DOHH2 (cell line): ENCODE measurements around the gene ARID4A.

Experiments
- H3F3A ChIP-seq: fragments of 200-600 bp; sonication (generic), shearing (Covaris generic); 2 replicates; pipeline ENCODE4 v1.6.0; 2016; ENCODE audit warnings: antibody characterized with exemption, mild to moderate bottlenecking; ENCODE audit not compliant: control insufficient read depth, insufficient read depth
- H3K27ac ChIP-seq: fragments of 200-600 bp; sonication (generic); 2 replicates; pipeline ENCODE4 v1.5.1; 2014; ENCODE audit warnings: low read depth, mild to moderate bottlenecking, low read length, moderate library complexity
- H3K27me3 ChIP-seq: fragments of 200-600 bp; sonication (generic); 2 replicates; pipeline ENCODE4 v1.6.1; 2014; ENCODE audit warnings: mild to moderate bottlenecking, low read length, mixed read lengths; ENCODE audit not compliant: control insufficient read depth
- H3K36me3 ChIP-seq: fragments of 200-600 bp; sonication (generic); 2 replicates; pipeline ENCODE4 v1.6.1; 2014; ENCODE audit warnings: mild to moderate bottlenecking, low read length, moderate library complexity, mixed read lengths; ENCODE audit not compliant: control insufficient read depth
- H3K4me1 ChIP-seq: fragments of 200-600 bp; sonication (generic); 2 replicates; pipeline ENCODE4 v1.6.1; 2014; ENCODE audit warnings: mild to moderate bottlenecking, low read length, mixed read lengths; ENCODE audit not compliant: control insufficient read depth
- H3K4me2 ChIP-seq: fragments of 200-600 bp; sonication (generic); 2 replicates; pipeline ENCODE4 v1.6.0; 2014; ENCODE audit warnings: mild to moderate bottlenecking, low read length, moderate library complexity
- H3K4me3 ChIP-seq: fragments of 200-600 bp; sonication (generic); 2 replicates; pipeline ENCODE4 v1.5.1; 2014; ENCODE audit warnings: mild to moderate bottlenecking, low read length, mixed read lengths
- H3K79me2 ChIP-seq: fragments of 200-600 bp; sonication (generic); 2 replicates; pipeline ENCODE4 v1.6.1; 2014; ENCODE audit warnings: mild to moderate bottlenecking, low read length, mixed read lengths; ENCODE audit not compliant: control insufficient read depth
- H3K9me2 ChIP-seq: fragments of 200-600 bp; sonication (generic); replicated peaks from 2 replicates; pipeline ENCODE4 v1.6.1; 2014; ENCODE audit warnings: mild to moderate bottlenecking, low read length, mixed read lengths; ENCODE audit not compliant: control insufficient read depth
- H3K9me3 ChIP-seq: fragments of 200-600 bp; sonication (generic); 2 replicates; pipeline ENCODE4 v1.6.1; 2014; ENCODE audit warnings: antibody characterized with exemption, low read length, mixed read lengths; ENCODE audit not compliant: control insufficient read depth, insufficient read depth
- H4K20me1 ChIP-seq: fragments of 200-600 bp; sonication (generic); 2 replicates; pipeline ENCODE4 v1.6.0; 2014; ENCODE audit warnings: low read depth, mild to moderate bottlenecking, antibody characterized with exemption, low read length, moderate library complexity; ENCODE audit not compliant: control insufficient read depth, insufficient read depth
- CTCF ChIP-seq: fragments of 200-600 bp; sonication (generic); IDR thresholded peaks from one replicate; pipeline ENCODE4 v1.5.1; 2014; ENCODE audit warnings: antibody characterized with exemption, mild to moderate bottlenecking, low read depth, low read length; ENCODE audit not compliant: poor library complexity, severe bottlenecking
- EZH2phosphoT487 ChIP-seq: fragments of 200-600 bp; sonication (generic); IDR thresholded peaks from 2 replicates; pipeline ENCODE4 v1.6.1; 2017; ENCODE audit warnings: borderline replicate concordance, mild to moderate bottlenecking, antibody characterized with exemption, low read length, moderate library complexity, mixed read lengths

Gene ARID4A

GRCh38 chr14:58288106-58288792 lies 10.1 kb upstream of the ARID4A start:
- no peak overlapping the region for H3K4me2 ChIP-seq
- no peaks in the 10 kb centered on the region for H3K9me3 ChIP-seq
- H3F3A ChIP-seq = no peaks in the 10 kb centered on the region; the same call in 1 of the 2 replicates
- H3K9me2 ChIP-seq = no peaks in the 10 kb centered on the region
- H3K79me2 ChIP-seq = peaks cover 95% of the 10 kb centered on the region
- 0 out of 2 replicates have a peak, but pooled peaks cover under 1% of the 10 kb centered on the region for H3K4me1 ChIP-seq
- no peak overlapping the region for H3K27ac ChIP-seq
- H3K36me3 ChIP-seq = peaks cover 93% of the 10 kb centered on the region
- no peak overlapping the region for H3K4me3 ChIP-seq
- 0 out of 2 replicates have a peak, but pooled peaks cover 6% of the 10 kb centered on the region for H4K20me1 ChIP-seq
- H3K27me3 ChIP-seq = no peaks in the 10 kb centered on the region
- TF ChIP-seq CTCF = no peak
- TF ChIP-seq EZH2phosphoT487 = no peak

GRCh38 chr14:58291646-58292045 lies 6.7 kb upstream of the ARID4A start:
- peaks cover 91% of the 10 kb centered on the region for H3K36me3 ChIP-seq
- peaks cover 99% of the 10 kb centered on the region for H3K79me2 ChIP-seq
- H3F3A ChIP-seq = no peaks in the 10 kb centered on the region
- no peaks in the 10 kb centered on the region for H3K9me2 ChIP-seq
- no peaks in the 10 kb centered on the region for H3K27me3 ChIP-seq
- no peak overlapping the region for H3K4me3 ChIP-seq
- peaks cover 6% of the 10 kb centered on the region for H3K4me1 ChIP-seq
- no peaks in the 10 kb centered on the region for H3K9me3 ChIP-seq
- H3K4me2 ChIP-seq = no peak overlapping the region
- TF ChIP-seq EZH2phosphoT487 (no peak), CTCF (no peak)
- peaks cover 12% of the 10 kb centered on the region; the same call in 1 of the 2 replicates for H4K20me1 ChIP-seq
- H3K27ac ChIP-seq = no peak overlapping the region

- Histone ChIP-seq H3K9me3 (no peaks in the 10 kb centered on the region), H3K79me2 (peaks cover 100% of the 10 kb centered on the region), H3K9me2 (no peaks in the 10 kb centered on the region), H3K36me3 (peaks cover 88% of the 10 kb centered on the region), H3K27ac (no peak overlapping the region), H3K27me3 (no peaks in the 10 kb centered on the region), H3K4me3 (no peak overlapping the region), H3K4me1 (peaks cover 6% of the 10 kb centered on the region), H3F3A (no peaks in the 10 kb centered on the region), H4K20me1 (peaks cover 15% of the 10 kb centered on the region; the same call in 1 of the 2 replicates), H3K4me2 (no peak overlapping the region)
- no peak for TF ChIP-seq CTCF
- TF ChIP-seq EZH2phosphoT487 = no peak
These were observed 6.2 kb upstream of the ARID4A start for GRCh38 chr14:58292187-58292586.
